HG03558 (cell line): Measurements from ENCODE around the gene KDF1.
"Not testable (repeated sequence)": the region's sequence is repeated elsewhere in the genome, so short reads cannot be mapped to it uniquely, and the experiment has no call there.

Experiments
- ATAC-seq: cut with Tn5 transposase; IDR thresholded peaks from one replicate; pipeline ENCODE4 v1.9.1; 2021; ENCODE audit warnings: moderate number of reproducible peaks; ENCODE audit not compliant: unreplicated experiment; ENCODE audit errors: extremely low read depth

The KDF1 gene

DNA sequence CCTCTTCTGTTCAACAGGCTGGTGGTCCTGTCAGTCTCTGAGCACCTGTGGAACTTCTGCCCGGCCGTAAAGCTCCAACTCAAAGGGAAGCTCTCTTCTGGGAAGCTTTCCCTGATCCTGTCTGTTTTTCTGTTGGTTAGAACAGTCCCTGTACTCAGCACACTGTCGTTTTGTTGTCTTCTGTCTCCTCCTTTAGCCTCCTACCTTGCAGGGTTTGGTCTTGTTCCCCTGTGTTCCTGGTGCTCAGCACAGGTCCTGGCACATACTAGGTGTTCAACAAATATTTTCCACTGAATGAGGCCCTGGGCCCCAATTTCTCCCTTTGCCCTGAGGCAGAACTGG is 328 bp upstream of the KDF1 start:
- no peak for ATAC-seq

DNA sequence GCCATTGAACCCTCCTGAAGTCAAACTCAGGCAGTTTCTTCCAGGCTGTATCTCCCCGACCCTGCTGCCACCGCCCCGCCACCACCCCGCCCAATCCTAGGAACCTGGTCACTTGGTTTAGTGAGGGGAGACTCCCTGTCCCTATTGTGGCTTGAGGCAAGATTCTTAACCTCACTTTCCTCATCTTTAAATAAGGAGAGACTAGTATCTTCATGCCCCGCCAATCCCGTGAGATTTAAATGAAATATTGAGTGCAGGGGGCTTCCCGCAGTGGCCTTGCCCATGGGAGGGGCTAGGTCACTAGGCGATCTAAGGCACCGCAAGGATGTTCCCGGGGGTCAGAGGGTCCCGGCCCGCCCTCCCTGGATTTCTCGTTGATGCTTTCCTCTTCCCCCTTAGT is 998 bp downstream of the KDF1 start:
- no peak for ATAC-seq

GRCh38 chr1:26957306-26957705 is 3.0 kb downstream of the KDF1 start:
- ATAC-seq, result no peak

DNA sequence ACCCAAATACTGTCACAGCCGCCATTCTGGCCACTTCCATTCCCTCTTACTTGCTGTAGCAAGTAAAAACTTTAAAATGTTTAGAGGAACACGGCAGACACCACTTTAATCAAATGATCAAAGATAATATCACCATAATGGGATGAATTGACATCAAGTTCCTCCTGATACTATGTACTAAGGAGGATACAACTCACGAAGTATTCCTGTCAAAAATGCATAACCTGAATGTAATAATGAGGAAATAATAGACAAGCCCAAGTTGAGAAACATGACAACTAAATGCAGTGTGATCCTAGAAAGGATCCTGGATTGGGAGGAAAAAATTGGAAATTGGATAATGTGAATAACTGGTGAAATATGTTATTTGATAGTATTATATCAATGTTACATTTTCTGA is 3.9 kb downstream of the KDF1 start:
- ATAC-seq, result no peak

GRCh38 chr1:26953374-26953773 is 6.9 kb downstream of the KDF1 start:
- no peak for ATAC-seq

GRCh38 chr1:26951821-26952497 is 8.3 kb downstream of the KDF1 start:
- ATAC-seq, result no peak

DNA sequence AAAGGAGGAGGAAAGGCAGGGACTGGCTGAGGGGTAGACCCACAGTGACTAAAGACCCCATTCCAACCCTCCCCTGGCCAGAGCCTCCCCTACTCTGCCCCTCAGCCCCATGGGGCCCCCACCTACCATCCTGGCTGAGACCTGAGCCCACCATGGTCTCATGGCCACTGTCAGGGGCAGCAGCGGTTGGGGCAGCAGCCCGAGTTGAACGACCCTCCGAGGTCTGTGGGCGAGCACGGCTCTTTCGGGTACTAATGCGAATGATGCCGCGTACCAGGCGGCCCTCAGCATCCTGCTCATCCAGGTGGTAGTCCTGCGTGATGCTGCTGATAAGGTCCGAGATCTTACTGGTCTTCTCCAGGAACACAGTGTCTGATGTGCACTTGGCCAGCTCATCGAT is 9.1 kb downstream of the KDF1 start:
- no peak for ATAC-seq

GRCh38 chr1:26950602-26951001 is 9.7 kb downstream of the KDF1 start:
- ATAC-seq, result no peak

DNA sequence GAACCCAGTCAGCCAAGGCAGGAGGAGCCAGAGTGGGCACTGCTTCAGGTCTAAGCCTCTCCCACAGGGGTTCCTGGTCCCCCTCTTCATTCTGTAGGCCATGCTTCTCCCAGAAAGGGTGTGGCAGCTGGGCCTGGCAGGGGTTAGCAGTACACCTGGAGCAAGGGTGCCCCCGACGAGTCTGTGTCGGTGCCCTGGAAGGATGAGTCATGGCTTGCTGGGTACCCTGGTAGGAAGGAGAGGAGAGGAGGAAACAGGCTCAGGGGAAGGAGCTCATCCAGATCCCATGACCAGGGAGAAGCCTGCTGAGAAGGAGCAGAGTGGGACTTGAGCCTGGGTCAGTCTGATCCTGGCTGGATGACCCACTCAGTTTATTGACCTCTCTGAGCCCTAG is 10.3 kb downstream of the KDF1 start:
- no peak for ATAC-seq

DNA sequence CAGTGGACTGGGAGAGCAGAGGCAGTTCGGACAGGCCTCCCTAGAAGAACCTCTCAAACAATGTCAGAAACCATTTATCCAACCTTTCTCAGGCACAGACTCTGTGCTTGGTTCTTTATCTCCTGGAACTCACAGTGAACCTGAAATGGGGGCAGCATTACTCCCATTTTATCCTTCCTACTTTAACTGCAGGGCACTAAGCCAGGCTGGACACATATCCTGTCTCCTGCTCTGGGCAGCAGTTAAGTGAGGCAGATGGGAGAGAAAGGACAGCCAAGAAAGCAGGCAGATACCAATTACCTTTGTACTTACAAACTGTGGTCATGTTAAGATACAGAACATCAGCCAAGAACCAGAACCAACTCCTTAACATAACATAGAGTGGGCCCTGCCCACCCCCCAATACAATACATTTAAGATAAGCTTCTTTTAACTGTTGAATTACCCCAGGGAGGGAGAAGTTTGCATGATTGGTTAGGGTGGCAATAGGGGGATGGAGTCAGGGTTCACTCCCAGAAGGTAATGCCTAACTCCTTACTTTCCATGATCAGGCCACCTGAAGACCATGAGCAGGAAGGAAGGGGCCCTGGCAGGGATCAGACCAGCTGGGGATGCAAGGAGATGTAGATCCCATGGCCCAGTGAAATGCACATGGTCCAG is 10.9 kb downstream of the KDF1 start:
- ATAC-seq, result no peak

- not testable (repeated sequence) for ATAC-seq
Observed at GRCh38 chr1:26948725-26949057, 11.6 kb downstream of the KDF1 start.

GRCh38 chr1:26946270-26946669 is 14.0 kb downstream of the KDF1 start:
- ATAC-seq, result no peak

DNA sequence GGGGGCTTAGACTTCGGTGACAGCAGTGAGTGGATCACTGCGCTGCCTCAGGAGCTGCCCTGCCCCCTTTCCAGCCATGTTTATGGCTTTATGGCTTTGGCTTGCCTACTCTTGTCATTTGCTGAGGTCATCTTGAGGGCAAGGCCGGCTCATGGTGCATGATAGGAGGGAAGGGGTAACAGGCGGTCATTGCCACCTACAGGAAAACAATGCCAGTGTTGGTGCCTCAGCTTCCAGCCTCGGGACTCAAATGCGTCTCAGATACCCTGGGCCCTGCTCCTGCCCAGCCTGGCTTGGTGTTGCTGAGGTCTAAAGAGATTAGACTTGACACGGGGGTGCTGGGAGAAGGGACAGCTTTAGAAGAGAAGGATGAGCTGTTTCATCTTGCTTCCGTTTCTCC is 14.5 kb downstream of the KDF1 start:
- no peak for ATAC-seq

DNA sequence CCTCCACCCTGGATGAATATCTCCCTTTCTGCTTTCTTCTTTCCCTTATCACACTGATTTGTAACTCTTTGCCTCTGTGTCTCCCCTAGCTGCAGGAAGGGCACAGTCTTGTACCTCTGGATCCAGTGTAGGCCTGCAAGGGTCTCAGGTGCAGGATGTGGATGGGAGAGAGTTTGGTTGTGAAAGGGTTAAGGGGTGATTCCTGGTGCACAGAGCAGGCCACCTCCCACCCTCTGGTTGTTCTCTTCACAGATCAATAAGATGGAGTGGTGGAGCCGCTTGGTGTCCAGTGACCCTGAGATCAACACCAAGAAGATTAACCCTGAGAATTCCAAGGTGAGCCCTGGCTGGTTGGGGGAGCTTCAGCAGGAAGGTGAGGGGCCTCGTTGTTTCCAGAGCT is 15.1 kb downstream of the KDF1 start:
- ATAC-seq, result no peak

GRCh38 chr1:26942656-26943055 is 17.6 kb downstream of the KDF1 start:
- no peak for ATAC-seq

- ATAC-seq, result no peak
Observed at GRCh38 chr1:26941311-26941710, 19.0 kb downstream of the KDF1 start.

DNA sequence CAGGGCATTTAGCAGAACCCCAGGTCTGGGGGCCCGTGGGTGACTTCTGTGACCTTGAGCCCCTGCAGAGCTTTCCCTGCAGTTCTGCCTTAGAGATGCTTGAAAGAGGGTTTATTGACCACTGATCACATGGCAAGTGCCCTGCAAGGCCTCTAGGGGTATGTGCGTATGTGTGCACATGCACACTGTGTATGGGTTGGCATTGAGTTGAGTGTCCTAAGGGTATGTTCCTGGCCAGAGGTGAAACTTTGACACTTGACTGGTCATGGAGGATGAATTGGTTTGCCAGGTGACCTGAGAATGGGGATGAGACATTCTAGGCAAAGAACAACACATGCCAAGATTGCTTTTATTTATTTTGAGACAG is 21.6 kb downstream of the KDF1 start:
- ATAC-seq, result no peak

- no peak for ATAC-seq
Observed at GRCh38 chr1:26938004-26938658, 22.1 kb downstream of the KDF1 start.

DNA sequence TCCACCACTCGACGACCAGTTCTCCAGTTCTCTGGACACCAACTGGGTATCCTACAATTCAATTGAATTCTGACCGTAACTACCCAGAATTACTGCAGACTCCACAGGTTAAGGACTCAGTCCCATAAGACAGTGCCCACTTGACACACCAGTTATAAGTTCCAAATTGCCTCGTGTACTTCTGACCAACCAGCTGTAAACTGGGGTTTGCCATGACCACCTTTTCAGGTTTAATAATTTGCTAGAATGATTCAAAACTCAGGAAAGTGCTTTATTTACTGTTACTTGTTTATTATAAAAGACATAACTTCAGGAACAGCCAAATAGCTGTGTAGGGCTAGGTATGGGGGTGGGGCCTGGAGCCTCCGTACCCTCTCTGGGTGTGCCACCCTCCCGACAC is 23.4 kb downstream of the KDF1 start:
- no peak for ATAC-seq

DNA sequence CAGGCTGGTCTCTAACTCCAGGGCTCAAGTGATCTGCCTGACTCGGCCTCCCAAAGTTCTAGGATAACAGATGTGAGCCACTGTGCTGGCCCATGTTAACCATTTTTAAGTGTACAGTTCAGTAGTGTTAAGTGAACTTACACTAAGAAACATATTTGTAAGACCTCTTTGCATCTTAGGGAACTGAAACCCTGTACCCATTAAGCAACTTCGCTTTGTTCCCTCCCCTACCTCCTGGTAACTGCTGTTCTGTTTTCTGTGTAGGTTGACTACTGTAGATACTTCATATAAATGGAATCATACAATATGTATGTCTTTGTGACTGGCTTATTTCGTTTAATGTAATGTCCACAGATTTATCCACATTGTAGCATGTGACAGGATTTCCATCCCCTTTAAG is 27.7 kb downstream of the KDF1 start:
- no peak for ATAC-seq

DNA sequence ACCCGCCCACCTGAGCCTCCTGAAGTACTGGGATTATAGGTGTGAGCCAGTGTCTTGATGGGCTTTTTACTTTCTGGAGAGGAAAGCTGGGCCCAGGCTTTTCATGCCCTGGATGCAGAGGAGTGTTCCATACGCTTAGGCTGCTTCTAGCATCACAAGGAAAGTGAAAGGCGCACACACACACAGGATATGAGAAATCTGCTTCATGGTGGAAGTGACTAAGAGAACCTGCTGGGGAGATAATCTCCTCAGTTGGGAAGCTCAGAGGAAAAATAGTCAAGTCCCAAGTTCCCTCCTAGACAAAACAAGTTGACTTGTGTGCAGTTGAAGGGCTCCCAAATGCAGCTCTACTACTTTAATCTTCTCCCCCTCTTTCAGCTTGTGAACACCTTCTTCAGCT is 36.6 kb downstream of the KDF1 start:
- ATAC-seq, result no peak

DNA sequence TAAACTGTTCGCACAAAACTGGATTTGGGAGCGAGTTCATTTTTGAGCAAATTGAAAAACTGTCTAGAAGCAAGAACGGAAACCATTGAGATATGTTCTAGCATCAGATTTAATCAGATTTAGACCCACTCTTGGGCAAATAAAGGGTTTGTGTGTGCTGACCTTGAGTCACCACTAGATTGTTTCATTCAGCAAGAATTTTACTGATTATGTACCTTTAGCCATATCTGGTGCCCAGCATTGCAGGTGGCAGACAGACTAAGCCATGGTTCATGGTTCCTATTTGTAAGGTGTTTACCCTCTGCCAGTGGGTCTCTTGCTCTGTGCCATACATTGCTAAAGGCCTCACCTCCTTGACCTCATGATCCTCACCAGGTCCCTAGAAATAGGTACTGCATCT is 37.4 kb downstream of the KDF1 start:
- ATAC-seq, result no peak
